HepG2 (cell line): ENCODE results near the gene SUB1. TPM values are rescaled to one million over a fixed set of nuclear protein-coding genes. Genes with fewer than 3 reads are reported as not detected.

Source experiments
- ARID4A ChIP-seq: sonication (generic); formaldehyde crosslinking; IDR thresholded peaks from 2 replicates; pipeline ENCODE4 v1.5.0; 2020; ENCODE audit warnings: mild to moderate bottlenecking, missing genetic modification reagents, borderline replicate concordance
- ARID5B ChIP-seq: IDR thresholded peaks from 2 replicates; pipeline ENCODE4 v1.4.0; 2020; ENCODE audit warnings: mild to moderate bottlenecking, missing genetic modification reagents
- CCDC6 ChIP-seq: sonication (generic); formaldehyde crosslinking; IDR thresholded peaks from 2 replicates; pipeline ENCODE4 v1.8.1; 2022; ENCODE audit warnings: mild to moderate bottlenecking, missing genetic modification reagents, moderate library complexity
- CSRNP2 ChIP-seq: sonication (generic); formaldehyde crosslinking; conservative IDR thresholded peaks from 2 replicates; pipeline ENCODE4 v1.8.0; 2022; ENCODE audit warnings: low read depth, missing genetic modification reagents
- ELF1 ChIP-seq: sonication (generic); formaldehyde crosslinking; IDR thresholded peaks from 2 replicates; pipeline ENCODE4 v1.4.0; 2020; ENCODE audit warnings: missing genetic modification reagents
- ERF ChIP-seq: IDR thresholded peaks from 2 replicates; pipeline ENCODE4 v1.6.1; 2018; ENCODE audit warnings: missing biosample characterization, missing genetic modification reagents
- FOXA3 ChIP-seq: IDR thresholded peaks from 2 replicates; pipeline ENCODE4 v1.6.1; 2016; ENCODE audit warnings: missing genetic modification reagents, missing compliant biosample characterization
- GMEB2 ChIP-seq: IDR thresholded peaks from 2 replicates; pipeline ENCODE4 v1.6.1; 2016; ENCODE audit warnings: missing biosample characterization, missing genetic modification reagents, low read depth
- NR3C1 ChIP-seq: sonication (generic); formaldehyde crosslinking; IDR thresholded peaks from 2 replicates; pipeline ENCODE4 v1.4.0; 2020; ENCODE audit warnings: missing genetic modification reagents
- TRIM24 ChIP-seq: sonication (generic); formaldehyde crosslinking; IDR thresholded peaks from 2 replicates; pipeline ENCODE4 v1.8.0; 2022; ENCODE audit warnings: mild to moderate bottlenecking, missing genetic modification reagents
- ZEB1 ChIP-seq: IDR thresholded peaks from 2 replicates; pipeline ENCODE4 v1.6.1; 2012; ENCODE audit warnings: mild to moderate bottlenecking, low read depth, inconsistent platforms; ENCODE audit not compliant: insufficient replicate concordance
- ZNF350 ChIP-seq: sonication (generic); formaldehyde crosslinking; IDR thresholded peaks from 2 replicates; pipeline ENCODE4 v1.4.0; 2020; ENCODE audit warnings: mild to moderate bottlenecking, low read depth, missing genetic modification reagents, borderline replicate concordance
- ZNF691 ChIP-seq: sonication (generic); formaldehyde crosslinking; IDR thresholded peaks from 2 replicates; pipeline ENCODE4 v1.4.0; 2020; ENCODE audit warnings: missing genetic modification reagents, low read depth, mild to moderate bottlenecking, borderline replicate concordance
- ZSCAN31 ChIP-seq: sonication (generic); formaldehyde crosslinking; IDR thresholded peaks from 2 replicates; pipeline ENCODE4 v1.5.0; 2020; ENCODE audit warnings: low read depth, mild to moderate bottlenecking, missing genetic modification reagents
- polyA plus RNA-seq, 8 experiments: library from polyadenylated mRNA; depleted of rRNA in 3 of 8; stranded (reverse) in 7 of 8; unstranded in 1 of 8; fragments of >200 nt; fragmentation: Illumina TruSeq in 4 of 8; extraction: Trizol in 4 of 8; gene quantifications; 2 replicates each; pipeline versions ENCODE4 v1.2.1 to v1.2.3, GENCODE V29; 2011 to 2016; ENCODE audit warnings: low read depth in 4 of 8, missing spikeins in 1 of 8, mixed read lengths in 1 of 8; ENCODE audit not compliant: insufficient read depth in 1 of 8
- total RNA-seq, 5 experiments: library from RNA; depleted of rRNA; stranded (reverse); fragments of >200 nt; fragmentation: Illumina TruSeq; extraction: Trizol; gene quantifications; 2 replicates each; pipeline ENCODE4 v1.2.3, GENCODE V29; 2016; ENCODE audit warnings: low read depth in 1 of 5

Gene SUB1
- total and polyA plus RNA-seq, 2 of the 13 experiments (the other 11 are each of a cell fraction or from before 2014, with no cell fraction given) = 182 to 693 TPM

GRCh38 chr5:32574540-32575175 lies 10.7 kb upstream of the SUB1 start (continued):
- TF ChIP-seq CSRNP2 (no peak), ZNF350 (CRISPR knock-in tag) (peak; percentile 77), GMEB2 (no peak), ARID5B (peak; percentile 94), NR3C1 (CRISPR knock-in tag) (no peak), ZEB1 (no peak), FOXA3 (peak; percentile 97), CCDC6 (peak; percentile 80), ZNF691 (CRISPR knock-in tag) (no peak), ZSCAN31 (CRISPR knock-in tag) (0 out of 2 replicates have a peak, but pooled peaks have one; percentile 29), ELF1 (CRISPR knock-in tag) (peak; percentile 52), ARID4A (CRISPR knock-in tag) (peak; percentile 54; the same call in 1 of the 2 replicates), ERF (CRISPR knock-in tag) (peak; percentile 75), TRIM24 (CRISPR knock-in tag) (0 out of 2 replicates have a peak, but pooled peaks have one; percentile 48)
- TF ChIP-seq, all 625 proteins: peak for 198
